ENCODE results near the gene PCBP3. TPM values are rescaled to one million over a fixed set of nuclear protein-coding genes. Genes with fewer than 3 reads are reported as not detected.

The PCBP3 gene
- total RNA-seq, 2 donors from 2014 or later, result 0.77 to 17.2 TPM

- TF ChIP-seq CTCF (IDR thresholded peaks at IDR 0.05) (no peak), POLR2A (IDR thresholded peaks at IDR 0.05) (no peak), POLR2AphosphoS5 (IDR thresholded peaks at IDR 0.05) (no peak)
- no peak for DNase-seq (ENCODE audit: low spot score)
- intact Hi-C loops (cut with DNase I), result loop anchor here (5.0 kb wide), 1 partner anchor 75 kb away; no protein-coding TSS in a partner anchor
- Histone ChIP-seq H3K4me3 (peak overlapping the region; percentile 50 to 63), H3K27me3 (replicated peaks; ENCODE audit: insufficient read depth) (no peaks in the 10 kb centered on the region), H3K36me3 (peaks cover 2 to 4% of the 10 kb centered on the region in 2 donors), H3K9me3 (no peaks in the 10 kb centered on the region), H3K4me1 (replicated peaks) (no peaks in the 10 kb centered on the region), H3K27ac (peak overlapping the region; percentile 77 to 79)
- WGBS, result 11% methylated on average over 20 of the region's 45 CpGs
Observed at GRCh38 chr21:45982092-45982757, 338.7 kb downstream of the PCBP3 start.

GRCh38 chr21:45982758-45983648, 339.5 kb downstream of the PCBP3 start:
- no peaks in the 10 kb centered on the region for H3K9me3 ChIP-seq
- 64% methylated on average over 29 of the region's 45 CpGs for WGBS
- H3K27ac ChIP-seq, result peak overlapping the region; percentile 77 to 79
- DNase-seq (ENCODE audit: low spot score), result no peak
- no peaks in the 10 kb centered on the region for H3K27me3 ChIP-seq (replicated peaks; ENCODE audit: insufficient read depth)
- H3K4me3 ChIP-seq, result peak overlapping the region; percentile 50 to 63
- TF ChIP-seq POLR2AphosphoS5 (IDR thresholded peaks at IDR 0.05) (no peak), POLR2A (IDR thresholded peaks at IDR 0.05) (no peak), CTCF (IDR thresholded peaks at IDR 0.05) (no peak)
- intact Hi-C loops (cut with DNase I), result loop anchor here (5.0 kb wide), 1 partner anchor 74 kb away; no protein-coding TSS in a partner anchor
- no peaks in the 10 kb centered on the region for H3K4me1 ChIP-seq (replicated peaks)
- peaks cover 4 to 6% of the 10 kb centered on the region in 2 donors for H3K36me3 ChIP-seq

- Histone ChIP-seq H3K27ac (peak overlapping the region; percentile 77 to 79), H3K4me1 (replicated peaks) (no peaks in the 10 kb centered on the region), H3K27me3 (replicated peaks; ENCODE audit: insufficient read depth) (no peaks in the 10 kb centered on the region), H3K9me3 (no peaks in the 10 kb centered on the region), H3K36me3 (peaks cover 4 to 6% of the 10 kb centered on the region in 2 donors), H3K4me3 (peak overlapping the region; percentile 50 to 63)
- DNase-seq (ENCODE audit: low spot score), result no peak
- intact Hi-C loops (cut with DNase I), result loop anchor here (5.0 kb wide), 1 partner anchor 74 kb away; no protein-coding TSS in a partner anchor
- 89% methylated on average over 12 of the region's 13 CpGs for WGBS
- TF ChIP-seq POLR2A (IDR thresholded peaks at IDR 0.05) (no peak), POLR2AphosphoS5 (IDR thresholded peaks at IDR 0.05) (no peak), CTCF (IDR thresholded peaks at IDR 0.05) (no peak)
Observed at GRCh38 chr21:45983649-45983965, 340.1 kb downstream of the PCBP3 start.

GRCh38 chr21:45983981-45984551, 340.5 kb downstream of the PCBP3 start:
- H3K27me3 ChIP-seq (replicated peaks; ENCODE audit: insufficient read depth), result no peaks in the 10 kb centered on the region
- 92% methylated on average over 38 of the region's 38 CpGs for WGBS
- no peaks in the 10 kb centered on the region for H3K9me3 ChIP-seq
- DNase-seq (ENCODE audit: low spot score), result no peak
- no peaks in the 10 kb centered on the region for H3K4me1 ChIP-seq (replicated peaks)
- H3K36me3 ChIP-seq, result peaks cover 4 to 6% of the 10 kb centered on the region in 2 donors
- H3K27ac ChIP-seq, result peak overlapping the region; percentile 77 to 79
- no peak for TF ChIP-seq POLR2AphosphoS5 (IDR thresholded peaks at IDR 0.05)
- intact Hi-C loops (cut with DNase I), result loop anchor here (5.0 kb wide), 1 partner anchor 73 kb away; no protein-coding TSS in a partner anchor
- H3K4me3 ChIP-seq, result peak overlapping the region; percentile 50 to 63

GRCh38 chr21:45984584-45985095, 341.1 kb downstream of the PCBP3 start:
- intact Hi-C loops (cut with DNase I), result loop anchor here (5.0 kb wide), 1 partner anchor 73 kb away; no protein-coding TSS in a partner anchor

More at GRCh38 chr21:45984584-45985095, 341.1 kb downstream of the PCBP3 start:
- peaks cover 4 to 6% of the 10 kb centered on the region in 2 donors for H3K36me3 ChIP-seq
- no peak for TF ChIP-seq POLR2AphosphoS5 (IDR thresholded peaks at IDR 0.05)
- TF ChIP-seq POLR2A (IDR thresholded peaks at IDR 0.05), result no peak
- TF ChIP-seq CTCF (IDR thresholded peaks at IDR 0.05), result no peak
- no peaks in the 10 kb centered on the region for H3K4me1 ChIP-seq (replicated peaks)
- no peak for DNase-seq (ENCODE audit: low spot score)
- WGBS, result 88% methylated on average over 3 of the region's 3 CpGs
- H3K9me3 ChIP-seq, result no peaks in the 10 kb centered on the region
- H3K4me3 ChIP-seq, result no peak overlapping the region
- no peaks in the 10 kb centered on the region for H3K27me3 ChIP-seq (replicated peaks; ENCODE audit: insufficient read depth)
- peak overlapping the region; percentile 77 to 79 for H3K27ac ChIP-seq
